Immature natural killer cell (primary cell): Measurements from ENCODE around the gene SCYGR2. TPM values are rescaled to one million over a fixed set of nuclear protein-coding genes. Genes with fewer than 3 reads are reported as not detected.

Source experiments
- DNase-seq, 3 donors: peaks; one replicate each; pipeline ENCODE4 v3.0.0; 2022; ENCODE audit warnings: mixed read lengths in 1 of 3
- H3K27ac Mint-ChIP-seq, 6 donors: one replicate each; pipeline ENCODE4 v1.8.0; 2020; ENCODE audit warnings: mixed read lengths in 6 of 6, mild to moderate bottlenecking in 5 of 6, inconsistent platforms in 4 of 6, moderate library complexity in 3 of 6
- H3K27me3 Mint-ChIP-seq, 3 donors: one replicate each; pipeline ENCODE4 v1.8.0; 2020 to 2021; ENCODE audit warnings: low read depth in 3 of 3, mild to moderate bottlenecking in 3 of 3, mixed read lengths in 3 of 3, moderate library complexity in 3 of 3, inconsistent platforms in 1 of 3
- H3K36me3 Mint-ChIP-seq, 3 donors: one replicate each; pipeline ENCODE4 v1.8.0; 2020; ENCODE audit warnings: mixed read lengths in 3 of 3, inconsistent platforms in 2 of 3, mild to moderate bottlenecking in 2 of 3
- H3K4me1 Mint-ChIP-seq, 2 donors: one replicate each; pipeline ENCODE4 v1.8.0; 2020; ENCODE audit warnings: inconsistent platforms in 2 of 2, mild to moderate bottlenecking in 2 of 2, mixed read lengths in 2 of 2, moderate library complexity in 1 of 2
- H3K4me3 Mint-ChIP-seq, 5 donors: one replicate each; pipeline ENCODE4 v1.8.0; 2020; ENCODE audit warnings: mild to moderate bottlenecking in 5 of 5, mixed read lengths in 5 of 5, inconsistent platforms in 3 of 5, moderate library complexity in 3 of 5
- H3K9me3 Mint-ChIP-seq, 6 donors: one replicate each; pipeline ENCODE4 v1.8.0; 2020; ENCODE audit warnings: mild to moderate bottlenecking in 6 of 6, mixed read lengths in 6 of 6, inconsistent platforms in 4 of 6, moderate library complexity in 3 of 6
- polyA plus RNA-seq, 3 donors: library from polyadenylated mRNA; unstranded; fragments of 300-500 nt; fragmentation: Illumina TruSeq; gene quantifications; one replicate each; pipeline ENCODE4 v1.2.3, GENCODE V29; 2021

SCYGR2 gene
- polyA plus RNA-seq, 3 donors from 2014 or later, result not detected

GRCh38 chr2:227616631-227617030, 17.9 kb downstream of the SCYGR2 start:
- H3K9me3 Mint-ChIP-seq, result peaks cover 0 to 3% (median 0%) of the 10 kb centered on the region in 6 donors
- H3K36me3 Mint-ChIP-seq, result no peaks in the 10 kb centered on the region
- H3K27me3 Mint-ChIP-seq, result peaks cover 2 to 4% (median 4%) of the 10 kb centered on the region in 3 donors
- H3K4me3 Mint-ChIP-seq, result no peak overlapping the region
- no peak overlapping the region for H3K27ac Mint-ChIP-seq
- H3K4me1 Mint-ChIP-seq, result no peaks in the 10 kb centered on the region
- DNase-seq, result no peak

- H3K27ac Mint-ChIP-seq, result no peak within 1 kb of the TSS
These were observed 18.9 kb downstream of the SCYGR2 start, which contains the start of gene SCYGR4 for GRCh38 chr2:227617316-227618230. SCYGR4 (plus strand) TSS chr2:227617498; CDS start chr2:227617498, 0 bp downstream.

GRCh38 chr2:227623226-227623625, 24.5 kb downstream of the SCYGR2 start:
- H3K4me3 Mint-ChIP-seq, result no peak overlapping the region
- H3K27ac Mint-ChIP-seq, result no peak overlapping the region
- no peaks in the 10 kb centered on the region for H3K9me3 Mint-ChIP-seq
- no peaks in the 10 kb centered on the region for H3K36me3 Mint-ChIP-seq
- H3K4me1 Mint-ChIP-seq, result no peaks in the 10 kb centered on the region
- H3K27me3 Mint-ChIP-seq, result peaks cover 2 to 6% (median 2%) of the 10 kb centered on the region in 3 donors
- no peak for DNase-seq

More at GRCh38 chr2:227617316-227618230, 18.9 kb downstream of the SCYGR2 start, which contains the start of gene SCYGR4:
- H3K9me3 Mint-ChIP-seq, result peaks cover 0 to 3% (median 0%) of the 10 kb centered on the region in 6 donors
- H3K4me1 Mint-ChIP-seq, result no peaks in the 10 kb centered on the region
- no peak within 1 kb of the TSS for H3K4me3 Mint-ChIP-seq
- no peak for DNase-seq
- no peaks in the 10 kb centered on the region for H3K36me3 Mint-ChIP-seq
- H3K27me3 Mint-ChIP-seq, result peaks cover 2 to 5% (median 3%) of the 10 kb centered on the region in 3 donors

GRCh38 chr2:227625420-227625819, 26.7 kb downstream of the SCYGR2 start:
- Mint-ChIP-seq H3K4me3 (no peak overlapping the region), H3K27me3 (peaks cover 2 to 7% (median 2%) of the 10 kb centered on the region in 3 donors), H3K9me3 (no peaks in the 10 kb centered on the region), H3K4me1 (no peaks in the 10 kb centered on the region), H3K36me3 (no peaks in the 10 kb centered on the region), H3K27ac (no peak overlapping the region)
- no peak for DNase-seq

- no peak overlapping the region for H3K27ac Mint-ChIP-seq
- H3K36me3 Mint-ChIP-seq, result no peaks in the 10 kb centered on the region
- no peak for DNase-seq
- no peak overlapping the region for H3K4me3 Mint-ChIP-seq
- peaks cover 2 to 8% (median 3%) of the 10 kb centered on the region in 3 donors for H3K27me3 Mint-ChIP-seq
- no peaks in the 10 kb centered on the region for H3K4me1 Mint-ChIP-seq
- H3K9me3 Mint-ChIP-seq, result no peaks in the 10 kb centered on the region
These were observed 28.0 kb downstream of the SCYGR2 start for GRCh38 chr2:227626580-227627151.

- Mint-ChIP-seq H3K4me3 (no peak overlapping the region), H3K36me3 (no peaks in the 10 kb centered on the region), H3K9me3 (no peaks in the 10 kb centered on the region), H3K27ac (no peak overlapping the region), H3K4me1 (no peaks in the 10 kb centered on the region), H3K27me3 (peaks cover 0 to 8% (median 3%) of the 10 kb centered on the region in 3 donors)
- DNase-seq, result no peak
These were observed 29.1 kb downstream of the SCYGR2 start for GRCh38 chr2:227627769-227628168.

GRCh38 chr2:227629435-227629834, 30.7 kb downstream of the SCYGR2 start:
- H3K4me3 Mint-ChIP-seq, result no peak overlapping the region

GRCh38 chr2:227630322-227630721, 31.6 kb downstream of the SCYGR2 start:
- DNase-seq, result no peak
- Mint-ChIP-seq H3K4me1 (no peaks in the 10 kb centered on the region), H3K27me3 (peaks cover 0 to 6% (median 3%) of the 10 kb centered on the region in 3 donors), H3K9me3 (no peaks in the 10 kb centered on the region), H3K36me3 (no peaks in the 10 kb centered on the region), H3K27ac (no peak overlapping the region), H3K4me3 (no peak overlapping the region)

More at GRCh38 chr2:227629435-227629834, 30.7 kb downstream of the SCYGR2 start:
- DNase-seq, result no peak
- H3K36me3 Mint-ChIP-seq, result no peaks in the 10 kb centered on the region
- peaks cover 0 to 6% (median 3%) of the 10 kb centered on the region in 3 donors for H3K27me3 Mint-ChIP-seq
- no peaks in the 10 kb centered on the region for H3K9me3 Mint-ChIP-seq
- H3K4me1 Mint-ChIP-seq, result no peaks in the 10 kb centered on the region
- H3K27ac Mint-ChIP-seq, result no peak overlapping the region

GRCh38 chr2:227632827-227633226, 34.1 kb downstream of the SCYGR2 start:
- Mint-ChIP-seq H3K27me3 (peaks cover 2 to 6% (median 5%) of the 10 kb centered on the region in 3 donors), H3K4me3 (no peak overlapping the region), H3K9me3 (no peaks in the 10 kb centered on the region), H3K4me1 (no peaks in the 10 kb centered on the region), H3K27ac (no peak overlapping the region), H3K36me3 (no peaks in the 10 kb centered on the region)
- DNase-seq, result no peak

- DNase-seq, result no peak
- H3K27ac Mint-ChIP-seq, result no peak overlapping the region
- H3K36me3 Mint-ChIP-seq, result no peaks in the 10 kb centered on the region
- H3K4me3 Mint-ChIP-seq, result no peak overlapping the region
- H3K9me3 Mint-ChIP-seq, result no peaks in the 10 kb centered on the region
- H3K4me1 Mint-ChIP-seq, result no peaks in the 10 kb centered on the region
- H3K27me3 Mint-ChIP-seq, result peaks cover 3 to 6% (median 6%) of the 10 kb centered on the region in 3 donors
These were observed 35.5 kb downstream of the SCYGR2 start for GRCh38 chr2:227634201-227634600.

- peaks cover 0 to 5% (median 3%) of the 10 kb centered on the region in 3 donors for H3K27me3 Mint-ChIP-seq
- H3K27ac Mint-ChIP-seq, result no peak overlapping the region
- no peak overlapping the region for H3K4me3 Mint-ChIP-seq
- no peaks in the 10 kb centered on the region for H3K36me3 Mint-ChIP-seq
- no peaks in the 10 kb centered on the region for H3K9me3 Mint-ChIP-seq
- DNase-seq, result no peak
- no peaks in the 10 kb centered on the region for H3K4me1 Mint-ChIP-seq
These were observed 44.0 kb downstream of the SCYGR2 start for GRCh38 chr2:227642656-227643055.

- Mint-ChIP-seq H3K4me1 (no peaks in the 10 kb centered on the region), H3K27me3 (peaks cover 0 to 2% (median 2%) of the 10 kb centered on the region in 3 donors), H3K9me3 (no peaks in the 10 kb centered on the region), H3K4me3 (no peak overlapping the region), H3K36me3 (no peaks in the 10 kb centered on the region), H3K27ac (no peak overlapping the region)
- DNase-seq, result no peak
These were observed 45.4 kb downstream of the SCYGR2 start for GRCh38 chr2:227643990-227644551.
